Measurements from ENCODE around the gene LRRC40.

The LRRC40 gene

GRCh38 chr1:70109241-70109640 is 96.1 kb downstream of the LRRC40 start:
- no peak for DNase-seq

- no peak for DNase-seq
Measured at GRCh38 chr1:70103770-70104169, 101.6 kb downstream of the LRRC40 start.

- DNase-seq: no peak
Measured at GRCh38 chr1:70101774-70102173, 103.6 kb downstream of the LRRC40 start.

GRCh38 chr1:70101231-70101630 is 104.1 kb downstream of the LRRC40 start:
- no peak for DNase-seq

Measured in suppressor macrophage (primary cell).